Chondrocyte (in vitro differentiated cells): Measurements from ENCODE around the gene KIRREL3. TPM values are rescaled to one million over a fixed set of nuclear protein-coding genes. Genes with fewer than 3 reads are reported as not detected.

Experiments
- DNase-seq: peaks from one replicate; pipeline ENCODE4 v3.0.0; 2021; ENCODE audit warnings: mixed read lengths, low spot score
- H3K27ac Mint-ChIP-seq: one replicate; pipeline ENCODE4 v1.8.0; 2021; ENCODE audit warnings: mild to moderate bottlenecking, moderate library complexity, mixed read lengths; ENCODE audit not compliant: unreplicated experiment
- H3K27me3 Mint-ChIP-seq: 2 replicates; pipeline ENCODE4 v1.8.0; 2021; ENCODE audit warnings: low read depth, mixed read lengths
- H3K36me3 Mint-ChIP-seq: 2 replicates; pipeline ENCODE4 v1.8.0; 2021; ENCODE audit warnings: low read depth, mixed read lengths
- H3K4me1 Mint-ChIP-seq: 2 replicates; pipeline ENCODE4 v1.8.0; 2021; ENCODE audit warnings: low read depth, mild to moderate bottlenecking, mixed read lengths
- H3K4me3 Mint-ChIP-seq: one replicate; pipeline ENCODE4 v1.8.0; 2021; ENCODE audit warnings: mild to moderate bottlenecking, moderate library complexity, mixed read lengths; ENCODE audit not compliant: unreplicated experiment
- H3K9me3 Mint-ChIP-seq: 2 replicates; pipeline ENCODE4 v1.8.0; 2021; ENCODE audit warnings: low read depth, mixed read lengths
- CTCF ChIP-seq: fragments of 200-600 bp; sonication (generic); IDR thresholded peaks from 2 replicates; pipeline ENCODE4 v1.5.0; 2021; ENCODE audit warnings: antibody characterized with exemption, mild to moderate bottlenecking, moderate library complexity
- total RNA-seq: library from RNA; stranded (reverse); gene quantifications from 3 replicates; pipeline ENCODE4 v1.2.1, GENCODE V29; 2021

KIRREL3 gene
- total RNA-seq, 1 donor from 2014 or later = 1.2 TPM

DNA sequence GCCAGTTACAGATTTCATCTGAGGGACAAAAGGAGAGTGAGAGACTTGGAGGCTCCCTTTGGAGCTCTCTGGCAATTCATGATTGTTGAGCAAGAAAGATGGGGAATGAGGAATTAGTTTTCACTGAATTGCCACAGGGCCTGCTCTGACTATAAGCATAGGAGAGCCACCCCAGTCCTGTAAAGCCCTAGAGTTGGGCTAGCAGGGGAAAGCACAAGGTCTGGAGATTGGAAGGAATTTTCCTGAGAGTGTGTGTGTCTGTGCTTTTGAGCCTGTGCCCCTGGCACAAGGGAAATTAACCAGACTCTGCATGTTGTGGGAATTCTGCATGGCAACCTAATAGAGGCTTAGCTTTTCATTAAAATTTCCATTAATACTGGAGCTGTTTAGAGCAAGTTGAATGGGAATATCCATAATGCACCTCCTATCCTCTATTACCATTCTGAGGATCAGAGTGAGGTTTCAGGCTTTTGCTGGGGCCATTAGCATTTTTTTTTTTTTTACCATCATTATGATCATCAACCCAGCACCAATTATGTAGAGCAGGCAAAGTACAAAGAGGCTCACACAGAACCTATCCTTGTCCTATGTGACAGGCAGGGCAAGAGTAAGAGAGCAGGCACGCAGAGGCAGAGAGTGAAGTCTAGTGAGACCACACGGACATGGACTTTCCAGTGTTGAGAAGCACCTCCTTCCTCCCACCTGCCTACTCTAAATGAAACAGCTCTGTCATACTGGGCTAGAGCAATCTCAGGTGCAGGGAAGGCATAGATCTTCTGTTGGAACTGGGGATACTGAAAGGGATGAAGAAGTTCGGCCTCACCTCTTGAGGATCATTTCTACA is 336.6 kb downstream of the KIRREL3 start:
- Mint-ChIP-seq H3K4me1 (no peaks in the 10 kb centered on the region), H3K27ac (no peak overlapping the region), H3K9me3 (no peaks in the 10 kb centered on the region), H3K4me3 (no peak overlapping the region), H3K27me3 (peaks cover 6% of the 10 kb centered on the region), H3K36me3 (peaks cover 1% of the 10 kb centered on the region)
- no peak for TF ChIP-seq CTCF
- no peak for DNase-seq

GRCh38 chr11:126662035-126662790 is 338.4 kb downstream of the KIRREL3 start:
- no peak overlapping the region for H3K27ac Mint-ChIP-seq
- H3K27me3 Mint-ChIP-seq = peaks cover 5% of the 10 kb centered on the region
- H3K4me3 Mint-ChIP-seq = no peak overlapping the region
- no peak for TF ChIP-seq CTCF
- H3K36me3 Mint-ChIP-seq = peaks cover under 1% of the 10 kb centered on the region
- H3K4me1 Mint-ChIP-seq = no peaks in the 10 kb centered on the region
- H3K9me3 Mint-ChIP-seq = no peaks in the 10 kb centered on the region
- no peak for DNase-seq

DNA sequence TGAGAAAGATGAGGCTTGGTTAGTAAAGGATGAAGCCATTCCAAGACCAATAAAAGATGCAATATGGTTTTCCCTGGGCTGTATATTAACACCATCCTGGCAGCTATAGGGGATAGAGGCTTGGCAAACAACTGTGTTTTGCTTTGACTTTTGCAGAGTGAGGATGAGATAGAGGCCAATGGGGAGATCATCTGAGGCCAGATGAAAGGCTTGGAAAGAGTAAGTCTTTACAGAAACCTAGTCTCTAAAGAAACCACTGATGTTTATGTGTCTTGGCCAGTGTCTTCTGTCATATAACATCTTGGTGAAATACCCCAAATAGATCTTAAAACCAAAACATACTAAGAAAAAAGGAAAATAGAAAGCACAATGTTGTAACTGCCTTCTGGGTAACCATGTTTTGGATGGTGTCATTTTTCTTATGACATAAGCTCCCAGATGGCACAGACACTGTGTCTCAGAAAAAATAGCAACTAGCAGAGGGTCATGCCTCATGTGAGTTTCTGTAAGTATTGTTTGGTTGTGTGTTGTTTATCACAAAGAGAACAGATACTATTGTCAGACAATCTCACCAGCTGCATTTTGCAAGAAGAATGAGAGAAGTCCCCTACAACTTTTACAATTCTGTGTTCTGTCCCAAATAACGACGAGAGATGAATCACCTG is 339.7 kb downstream of the KIRREL3 start:
- Mint-ChIP-seq H3K36me3 (no peaks in the 10 kb centered on the region), H3K9me3 (no peaks in the 10 kb centered on the region), H3K4me1 (peaks cover 7% of the 10 kb centered on the region), H3K4me3 (no peak overlapping the region), H3K27ac (no peak overlapping the region), H3K27me3 (no peaks in the 10 kb centered on the region)
- no peak for DNase-seq
- no peak for TF ChIP-seq CTCF

DNA sequence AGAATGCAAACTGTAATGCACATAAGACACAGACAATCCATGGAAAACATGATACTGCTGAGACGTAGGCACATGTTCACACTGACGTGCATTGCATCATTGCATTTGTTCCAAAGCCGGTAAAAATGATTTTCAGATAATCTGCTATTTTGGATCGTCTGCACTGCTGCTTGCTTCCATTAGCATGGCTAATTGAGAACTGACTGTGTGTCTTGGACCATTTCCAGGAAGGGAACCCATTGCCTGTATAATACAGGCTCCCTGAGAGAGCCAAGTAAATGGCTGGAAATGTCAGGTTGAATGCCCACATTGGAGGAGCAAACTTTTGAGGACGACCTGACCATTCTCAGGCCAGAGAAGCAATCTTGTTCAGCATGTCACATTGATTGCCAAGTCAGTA is 340.2 kb downstream of the KIRREL3 start:
- no peaks in the 10 kb centered on the region for H3K27me3 Mint-ChIP-seq
- no peak overlapping the region for H3K4me3 Mint-ChIP-seq
- peaks cover 12% of the 10 kb centered on the region for H3K4me1 Mint-ChIP-seq
- no peaks in the 10 kb centered on the region for H3K36me3 Mint-ChIP-seq
- no peak overlapping the region for H3K27ac Mint-ChIP-seq
- TF ChIP-seq CTCF = no peak
- DNase-seq = no peak
- no peaks in the 10 kb centered on the region for H3K9me3 Mint-ChIP-seq
